ENCODE data around the gene WDR73.

The WDR73 gene

DNA sequence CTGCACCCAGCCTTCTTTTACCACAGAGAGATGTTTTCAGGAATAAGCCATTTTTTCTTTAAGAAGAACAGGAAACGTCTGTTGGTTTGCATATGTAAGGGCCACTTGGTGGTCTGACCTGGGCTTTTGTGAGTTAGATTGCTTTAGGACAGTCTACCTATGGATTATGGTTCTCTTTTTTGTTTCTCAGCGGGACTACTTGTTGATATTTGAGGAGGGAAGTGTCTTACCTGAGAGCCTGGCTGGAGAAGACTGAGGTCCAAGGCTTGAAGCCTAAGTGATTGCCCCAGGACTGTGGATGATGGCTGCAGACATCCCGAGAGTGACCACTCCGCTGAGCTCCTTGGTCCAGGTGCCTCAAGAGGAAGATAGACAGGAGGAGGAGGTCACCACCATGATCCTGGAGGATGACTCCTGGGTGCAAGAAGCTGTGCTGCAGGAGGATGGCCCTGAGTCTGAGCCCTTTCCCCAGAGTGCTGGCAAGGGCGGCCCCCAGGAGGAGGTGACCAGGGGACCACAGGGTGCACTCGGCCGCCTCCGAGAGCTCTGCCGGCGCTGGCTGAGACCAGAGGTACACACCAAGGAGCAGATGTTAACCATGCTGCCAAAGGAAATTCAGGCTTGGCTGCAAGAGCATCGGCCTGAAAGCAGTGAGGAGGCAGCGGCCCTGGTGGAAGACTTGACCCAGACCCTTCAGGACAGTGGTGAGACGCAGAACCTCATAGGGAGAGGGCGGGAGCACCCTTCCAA is 50.3 kb downstream of the WDR73 start:
- H3K4me1 ChIP-seq, result peaks cover 78% of the 10 kb centered on the region
- H3K36me3 ChIP-seq, result peaks cover 55% of the 10 kb centered on the region

DNA sequence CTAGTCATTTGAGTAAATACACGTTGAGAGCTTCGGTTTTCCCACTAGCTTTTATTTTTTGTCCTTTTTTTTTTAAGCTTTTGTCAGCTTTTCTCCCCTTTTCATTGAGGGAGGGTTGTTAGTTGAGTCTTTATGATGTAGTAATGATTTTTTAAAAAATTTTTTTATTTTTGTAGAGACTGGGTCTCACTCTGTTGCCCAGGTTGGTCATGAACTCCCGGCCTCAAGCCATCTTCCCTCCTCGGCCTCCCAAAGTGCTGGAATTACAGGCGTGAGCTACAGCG is 52.6 kb downstream of the WDR73 start:
- Histone ChIP-seq H4K20me1 (peaks cover 47% of the 10 kb centered on the region), H3K9ac (peak overlapping the region; percentile 95), H3K27ac (peak overlapping the region; percentile 96), H3K4me1 (peaks cover 79% of the 10 kb centered on the region), H3K27me3 (no peaks in the 10 kb centered on the region), H3K36me3 (peaks cover 32% of the 10 kb centered on the region), H3K9me3 (no peaks in the 10 kb centered on the region), H3K4me3 (peak overlapping the region; percentile 86), H3K4me2 (peak overlapping the region; percentile 94)
- TF ChIP-seq Cebpa-rat (IDR thresholded peaks at IDR 0.05), result no peak

More for the DNA sequence above, 50.3 kb downstream of the WDR73 start:
- Histone ChIP-seq H3K9ac (peak overlapping the region; percentile 75), H3K27ac (peak overlapping the region; percentile 78), H4K20me1 (peaks cover 70% of the 10 kb centered on the region), H3K4me2 (peak overlapping the region; percentile 94), H3K9me3 (no peaks in the 10 kb centered on the region), H3K27me3 (no peaks in the 10 kb centered on the region), H3K4me3 (peak overlapping the region; percentile 57)
- TF ChIP-seq Cebpa-rat (IDR thresholded peaks at IDR 0.05), result no peak

DNA sequence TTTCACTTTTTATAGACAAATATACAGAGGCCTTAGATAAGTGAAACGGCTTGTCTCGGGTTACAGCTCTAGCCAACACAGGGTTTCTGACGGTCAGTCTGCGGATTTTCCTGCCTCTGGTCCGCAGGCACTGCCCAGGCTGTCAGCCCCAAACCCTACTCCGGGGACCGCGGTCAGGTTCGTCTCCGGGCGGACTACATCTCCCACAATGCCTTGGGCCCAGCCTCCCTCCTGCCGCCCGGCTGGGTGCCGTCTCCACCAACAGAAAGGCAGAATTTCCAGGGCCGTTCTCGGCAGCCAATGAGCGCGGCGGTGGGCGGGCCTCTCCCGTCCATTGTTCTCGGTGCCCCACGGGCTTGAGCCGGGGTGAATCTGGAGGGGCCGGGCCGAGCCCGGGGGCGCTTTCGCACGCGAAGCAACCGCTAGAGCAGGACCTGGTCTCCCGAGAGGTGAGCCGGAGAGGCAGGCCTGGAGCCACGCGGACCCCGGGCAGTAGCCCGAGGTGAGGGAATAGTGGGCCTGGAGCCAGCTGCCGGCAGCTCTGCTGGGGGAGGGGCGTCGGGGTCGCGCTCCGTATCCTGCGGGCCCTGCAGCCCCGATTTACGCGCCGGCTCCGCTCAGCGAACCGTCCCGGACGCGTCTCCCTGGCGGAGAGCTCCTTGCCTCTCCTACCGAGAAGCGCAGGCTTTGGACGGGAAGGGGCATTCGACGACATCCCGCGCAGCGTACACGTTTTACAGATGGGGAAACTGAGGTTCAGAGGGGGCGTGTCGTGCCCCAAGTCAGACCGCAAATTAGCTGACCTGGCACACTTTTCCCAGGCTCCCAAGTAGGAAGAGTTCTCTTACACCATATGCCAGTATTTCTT is 53.2 kb downstream of the WDR73 start, which contains the start of gene ZSCAN2:
Gene ZSCAN2 (plus strand): TSS at position 323 of the 868 bp plus-strand sequence. CDS start 2,919 bp downstream, outside the sequence.
- peaks cover 26% of the 10 kb centered on the region for H3K36me3 ChIP-seq
- H3K4me3 ChIP-seq, result peak within 1 kb of the TSS; percentile 86
- H3K27me3 ChIP-seq, result no peaks in the 10 kb centered on the region
- 0 out of 2 replicates have a peak, but pooled peaks cover 6% of the 10 kb centered on the region for H3K9me3 ChIP-seq
- H3K4me1 ChIP-seq, result peaks cover 75% of the 10 kb centered on the region
- peak within 1 kb of the TSS; percentile 96 for H3K27ac ChIP-seq
- H3K9ac ChIP-seq, result peak within 1 kb of the TSS; percentile 95
- TF ChIP-seq Cebpa-rat (IDR thresholded peaks at IDR 0.05), result no peak
- peak within 1 kb of the TSS; percentile 94 for H3K4me2 ChIP-seq
- H4K20me1 ChIP-seq, result peaks cover 41% of the 10 kb centered on the region

DNA sequence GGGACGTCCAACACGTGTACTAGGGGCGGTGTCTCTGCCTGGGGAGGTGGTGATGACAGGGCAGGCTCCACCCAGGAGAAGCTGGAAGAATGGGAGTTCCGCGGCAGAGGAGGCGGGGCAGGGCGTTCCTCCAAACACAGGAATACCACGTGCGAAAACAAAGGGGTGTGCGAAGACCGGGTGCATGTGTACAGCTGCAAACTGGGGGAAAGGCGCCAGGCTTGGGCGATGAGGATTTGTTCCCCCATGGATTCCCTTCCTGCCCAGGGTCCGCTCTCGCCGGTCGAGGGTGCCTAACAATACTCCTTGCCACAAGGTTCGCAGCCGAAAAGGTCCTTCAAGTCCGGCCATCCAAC is 53.8 kb downstream of the WDR73 start:
- Histone ChIP-seq H3K4me1 (peaks cover 75% of the 10 kb centered on the region), H3K4me2 (peak overlapping the region; percentile 94), H3K4me3 (peak overlapping the region; percentile 86), H4K20me1 (peaks cover 35% of the 10 kb centered on the region), H3K27me3 (no peaks in the 10 kb centered on the region), H3K9me3 (0 out of 2 replicates have a peak, but pooled peaks cover 8% of the 10 kb centered on the region), H3K9ac (peak overlapping the region; percentile 95), H3K27ac (peak overlapping the region; percentile 96), H3K36me3 (peaks cover 20% of the 10 kb centered on the region)
- TF ChIP-seq Cebpa-rat (IDR thresholded peaks at IDR 0.05), result no peak

DNA sequence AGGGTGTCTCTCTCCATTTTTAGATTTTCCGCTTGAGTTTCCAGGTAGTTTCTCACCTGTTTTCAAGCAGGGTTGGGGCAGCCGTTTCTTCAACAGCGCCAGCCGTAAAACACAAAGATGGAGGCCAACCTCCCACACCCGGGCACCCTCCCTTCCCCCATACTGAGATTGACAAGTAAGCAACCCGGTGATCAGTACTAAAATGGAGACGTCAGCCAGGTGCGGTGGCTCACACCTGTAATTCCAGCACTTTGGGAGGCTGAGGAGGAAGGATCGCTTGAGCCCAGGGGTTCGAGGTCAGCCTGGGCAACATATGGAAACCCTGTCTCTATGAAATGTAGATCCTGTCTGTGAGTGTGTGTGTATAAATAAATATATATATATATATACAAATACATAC is 54.2 kb downstream of the WDR73 start:
- H3K4me2 ChIP-seq, result peak overlapping the region; percentile 94
- H3K36me3 ChIP-seq, result peaks cover 17% of the 10 kb centered on the region
- peaks cover 31% of the 10 kb centered on the region for H4K20me1 ChIP-seq
- TF ChIP-seq Cebpa-rat (IDR thresholded peaks at IDR 0.05), result no peak
- H3K9ac ChIP-seq, result 0 out of 2 replicates have a peak overlapping the region, but pooled peaks have one; percentile 95
- H3K4me3 ChIP-seq, result peak overlapping the region; percentile 86; the same call in 1 of the 2 replicates
- H3K9me3 ChIP-seq, result 0 out of 2 replicates have a peak, but pooled peaks cover 8% of the 10 kb centered on the region
- H3K27ac ChIP-seq, result peak overlapping the region; percentile 96
- H3K27me3 ChIP-seq, result no peaks in the 10 kb centered on the region
- H3K4me1 ChIP-seq, result peaks cover 75% of the 10 kb centered on the region

DNA sequence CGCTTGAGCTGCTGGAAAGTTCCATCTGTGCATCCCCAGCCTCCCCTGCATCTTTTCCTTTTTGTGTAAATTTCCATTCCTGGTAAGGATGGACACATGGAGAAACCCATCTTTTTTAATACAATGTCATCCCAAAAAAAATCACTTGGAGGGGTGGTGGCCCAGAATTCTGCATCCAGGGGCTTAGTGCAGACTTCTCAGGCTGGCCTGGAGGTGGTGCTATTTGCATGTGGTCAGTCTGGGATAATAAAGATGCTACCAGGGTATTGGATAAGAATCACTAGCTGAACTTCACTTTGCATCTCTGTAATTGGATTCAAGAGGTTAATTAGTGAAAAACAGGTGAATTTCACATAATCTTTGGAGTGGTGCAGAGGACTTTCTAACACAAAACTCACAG is 55.1 kb downstream of the WDR73 start:
- peak overlapping the region; percentile 94 for H3K4me2 ChIP-seq
- H4K20me1 ChIP-seq, result peaks cover 22% of the 10 kb centered on the region
- H3K9ac ChIP-seq, result peak overlapping the region; percentile 71
- no peak for TF ChIP-seq Cebpa-rat (IDR thresholded peaks at IDR 0.05)
- H3K36me3 ChIP-seq, result peaks cover 9% of the 10 kb centered on the region
- H3K4me1 ChIP-seq, result peaks cover 73% of the 10 kb centered on the region
- H3K9me3 ChIP-seq, result 0 out of 2 replicates have a peak, but pooled peaks cover 8% of the 10 kb centered on the region
- H3K27me3 ChIP-seq, result no peaks in the 10 kb centered on the region
- peak overlapping the region; percentile 43 for H3K4me3 ChIP-seq
- peak overlapping the region; percentile 96 for H3K27ac ChIP-seq

DNA sequence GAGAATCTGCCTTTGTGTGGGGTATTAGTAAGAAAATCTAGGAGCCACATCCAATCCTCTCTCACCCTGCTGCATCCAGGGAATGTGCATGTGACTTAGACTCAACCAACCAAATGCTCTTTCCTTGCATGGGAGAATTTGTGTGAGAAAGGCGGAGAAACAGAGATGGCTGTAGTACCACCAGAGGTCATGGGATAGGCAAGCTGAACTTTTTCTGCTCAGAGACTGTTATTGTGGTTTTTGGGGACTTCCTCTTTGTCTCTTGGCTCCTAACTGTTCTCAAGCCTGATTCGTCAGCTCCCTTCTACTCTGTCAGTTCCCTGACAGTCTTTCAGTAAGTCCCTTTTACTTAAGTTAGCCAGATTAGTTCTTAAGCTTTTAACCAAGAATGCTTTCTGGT is 55.8 kb downstream of the WDR73 start:
- 0 out of 2 replicates have a peak, but pooled peaks cover 13% of the 10 kb centered on the region for H3K9me3 ChIP-seq
- H3K4me2 ChIP-seq, result peak overlapping the region; percentile 94
- peaks cover 1% of the 10 kb centered on the region; the same call in 1 of the 2 replicates for H3K36me3 ChIP-seq
- no peaks in the 10 kb centered on the region for H3K27me3 ChIP-seq
- peak overlapping the region; percentile 71 for H3K9ac ChIP-seq
- H3K4me1 ChIP-seq, result peaks cover 65% of the 10 kb centered on the region
- peak overlapping the region; percentile 43 for H3K4me3 ChIP-seq
- peak overlapping the region; percentile 96 for H3K27ac ChIP-seq
- no peak for TF ChIP-seq Cebpa-rat (IDR thresholded peaks at IDR 0.05)
- H4K20me1 ChIP-seq, result peaks cover 15% of the 10 kb centered on the region

DNA sequence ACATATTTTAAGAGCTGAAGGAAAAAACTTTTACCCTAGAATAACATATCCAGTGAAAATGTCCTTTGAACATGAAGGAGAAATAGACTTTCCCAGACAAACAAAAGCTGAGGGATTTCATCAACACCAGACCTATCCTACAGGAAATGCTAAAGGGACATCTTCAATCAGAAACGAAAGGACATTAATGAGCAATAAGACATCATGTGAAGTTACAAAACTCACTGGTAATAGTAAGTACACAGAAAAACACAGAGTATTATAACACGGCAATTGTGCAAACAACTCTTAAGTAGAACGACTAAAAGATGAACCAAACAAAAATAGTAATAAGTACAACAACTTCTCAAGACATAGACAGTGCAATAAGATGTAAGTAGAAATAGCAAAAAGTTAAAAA is 56.8 kb downstream of the WDR73 start:
- H3K36me3 ChIP-seq, result no peaks in the 10 kb centered on the region
- H3K9ac ChIP-seq, result no peak overlapping the region
- peaks cover 56% of the 10 kb centered on the region for H3K4me1 ChIP-seq
- H3K27ac ChIP-seq, result no peak overlapping the region
- 0 out of 2 replicates have a peak, but pooled peaks cover 14% of the 10 kb centered on the region for H3K9me3 ChIP-seq
- no peak overlapping the region for H3K4me3 ChIP-seq
- no peak for TF ChIP-seq Cebpa-rat (IDR thresholded peaks at IDR 0.05)
- no peak overlapping the region for H3K4me2 ChIP-seq
- no peaks in the 10 kb centered on the region for H3K27me3 ChIP-seq
- peaks cover 5% of the 10 kb centered on the region for H4K20me1 ChIP-seq

DNA sequence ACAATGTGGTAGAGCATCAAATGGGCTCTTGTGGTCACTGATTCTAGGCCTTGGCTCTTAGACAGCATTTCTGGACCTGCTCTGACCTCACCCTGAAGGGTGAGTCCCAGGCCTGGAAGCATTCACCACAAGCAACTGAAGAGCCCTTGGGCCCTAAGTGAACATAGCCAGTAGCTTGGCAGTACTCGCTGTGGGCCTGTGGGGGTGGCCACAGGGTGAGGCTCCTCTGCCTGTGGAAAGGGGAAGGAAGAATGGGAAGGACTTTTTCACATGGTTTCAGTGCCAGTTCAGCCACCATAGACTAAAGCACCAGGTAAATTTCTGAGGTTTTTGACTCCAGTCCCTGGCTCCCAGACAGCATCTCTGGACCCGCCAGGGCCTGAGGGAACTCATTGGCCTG is 58.4 kb downstream of the WDR73 start:
- Histone ChIP-seq H3K27ac (no peak overlapping the region; the same call in 1 of the 2 replicates), H3K27me3 (no peaks in the 10 kb centered on the region), H3K4me3 (no peak overlapping the region), H3K9ac (no peak overlapping the region), H3K9me3 (0 out of 2 replicates have a peak, but pooled peaks cover 14% of the 10 kb centered on the region), H3K36me3 (no peaks in the 10 kb centered on the region), H3K4me2 (no peak overlapping the region), H3K4me1 (peaks cover 49% of the 10 kb centered on the region), H4K20me1 (no peaks in the 10 kb centered on the region)
- no peak for TF ChIP-seq Cebpa-rat (IDR thresholded peaks at IDR 0.05)

All from BLaER1 (cell line).